ENCODE results near the gene INPP4B.

Gene INPP4B

DNA sequence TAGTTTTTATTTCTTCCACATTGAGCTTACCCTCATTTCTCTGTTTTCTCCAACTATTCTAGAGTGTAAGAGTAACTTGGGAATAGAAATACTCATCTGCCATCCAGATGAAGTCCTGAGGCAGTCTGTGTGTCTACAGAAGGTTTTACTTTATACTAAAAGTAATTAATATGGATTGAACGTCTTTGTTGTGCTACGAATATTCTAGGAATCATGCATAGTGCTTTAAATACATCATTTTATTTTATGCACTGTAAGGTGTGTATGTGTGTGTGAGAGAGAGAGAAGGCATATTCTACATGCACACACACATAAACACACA is 305.7 kb downstream of the INPP4B start:
- TF ChIP-seq, protein P1, sequence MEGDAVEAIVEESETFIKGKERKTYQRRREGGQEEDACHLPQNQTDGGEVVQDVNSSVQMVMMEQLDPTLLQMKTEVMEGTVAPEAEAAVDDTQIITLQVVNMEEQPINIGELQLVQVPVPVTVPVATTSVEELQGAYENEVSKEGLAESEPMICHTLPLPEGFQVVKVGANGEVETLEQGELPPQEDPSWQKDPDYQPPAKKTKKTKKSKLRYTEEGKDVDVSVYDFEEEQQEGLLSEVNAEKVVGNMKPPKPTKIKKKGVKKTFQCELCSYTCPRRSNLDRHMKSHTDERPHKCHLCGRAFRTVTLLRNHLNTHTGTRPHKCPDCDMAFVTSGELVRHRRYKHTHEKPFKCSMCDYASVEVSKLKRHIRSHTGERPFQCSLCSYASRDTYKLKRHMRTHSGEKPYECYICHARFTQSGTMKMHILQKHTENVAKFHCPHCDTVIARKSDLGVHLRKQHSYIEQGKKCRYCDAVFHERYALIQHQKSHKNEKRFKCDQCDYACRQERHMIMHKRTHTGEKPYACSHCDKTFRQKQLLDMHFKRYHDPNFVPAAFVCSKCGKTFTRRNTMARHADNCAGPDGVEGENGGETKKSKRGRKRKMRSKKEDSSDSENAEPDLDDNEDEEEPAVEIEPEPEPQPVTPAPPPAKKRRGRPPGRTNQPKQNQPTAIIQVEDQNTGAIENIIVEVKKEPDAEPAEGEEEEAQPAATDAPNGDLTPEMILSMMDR (IDR thresholded peaks at IDR 0.05; ENCODE audit: borderline replicate concordance, control extremely low read depth, extremely low read depth, insufficient read depth, missing control alignments) = no peak
- no peak for DNase-seq (ENCODE audit: low spot score)
- in situ Hi-C loops (cut with MboI; ENCODE audit: low sequenced_read_pairs, unreplicated experiment) = no loop called here

DNA sequence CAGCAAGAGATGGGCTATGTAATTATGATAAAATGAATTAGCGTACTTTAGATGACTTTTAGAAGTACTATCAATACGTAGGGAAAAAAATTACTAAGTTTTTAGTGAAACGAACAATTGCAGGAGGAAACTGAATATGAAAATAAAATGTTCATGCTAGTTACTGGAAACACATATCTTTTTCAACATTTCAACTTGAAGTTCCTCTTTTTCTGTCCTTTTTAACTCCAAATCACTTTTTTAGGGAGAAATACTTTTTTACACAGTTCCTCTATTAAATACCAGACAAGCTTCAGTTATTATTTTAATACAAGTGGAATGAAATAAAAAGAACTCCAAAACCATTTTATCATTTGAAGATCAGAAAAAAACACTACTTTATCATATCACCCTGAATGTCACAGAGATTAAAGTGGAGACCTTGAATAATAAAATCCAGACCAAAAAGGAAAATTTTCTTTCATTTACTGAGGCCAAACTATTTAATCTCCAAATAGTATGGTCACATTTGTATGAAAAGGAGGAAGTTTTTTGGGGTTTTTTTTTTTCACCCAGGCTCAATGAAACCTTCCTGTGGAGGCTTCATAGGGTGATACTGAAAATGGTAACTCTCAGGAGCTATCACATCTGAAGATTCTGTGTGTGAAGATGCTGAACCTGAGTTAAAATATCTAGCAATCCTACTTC is 306.2 kb downstream of the INPP4B start:
- TF ChIP-seq, protein P1 (IDR thresholded peaks at IDR 0.05; ENCODE audit: borderline replicate concordance, control extremely low read depth, extremely low read depth, insufficient read depth, missing control alignments) = no peak
- DNase-seq (ENCODE audit: low spot score) = no peak
- in situ Hi-C loops (cut with MboI; ENCODE audit: low sequenced_read_pairs, unreplicated experiment) = no loop called here

DNA sequence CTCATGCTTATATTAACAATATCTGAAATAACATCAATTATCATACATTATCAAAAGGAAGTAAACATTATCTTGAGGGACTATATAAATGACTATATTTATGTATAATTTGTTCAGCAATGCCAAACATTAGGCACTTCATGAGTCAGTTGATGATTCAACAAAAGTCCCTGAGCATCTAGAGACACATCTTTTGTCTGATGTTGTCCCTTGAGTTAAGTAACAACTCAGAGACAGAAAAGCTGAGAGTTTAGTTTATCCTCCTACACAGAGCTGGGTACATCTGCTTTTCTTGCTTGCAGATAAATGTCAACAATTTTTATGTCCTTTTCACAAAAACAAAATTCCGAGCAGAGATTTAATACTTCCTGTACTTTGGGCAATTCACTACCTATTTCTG is 311.1 kb downstream of the INPP4B start:
- TF ChIP-seq, protein P1 (IDR thresholded peaks at IDR 0.05; ENCODE audit: borderline replicate concordance, control extremely low read depth, extremely low read depth, insufficient read depth, missing control alignments) = no peak
- DNase-seq (ENCODE audit: low spot score) = no peak
- in situ Hi-C loops (cut with MboI; ENCODE audit: low sequenced_read_pairs, unreplicated experiment) = no loop called here

DNA sequence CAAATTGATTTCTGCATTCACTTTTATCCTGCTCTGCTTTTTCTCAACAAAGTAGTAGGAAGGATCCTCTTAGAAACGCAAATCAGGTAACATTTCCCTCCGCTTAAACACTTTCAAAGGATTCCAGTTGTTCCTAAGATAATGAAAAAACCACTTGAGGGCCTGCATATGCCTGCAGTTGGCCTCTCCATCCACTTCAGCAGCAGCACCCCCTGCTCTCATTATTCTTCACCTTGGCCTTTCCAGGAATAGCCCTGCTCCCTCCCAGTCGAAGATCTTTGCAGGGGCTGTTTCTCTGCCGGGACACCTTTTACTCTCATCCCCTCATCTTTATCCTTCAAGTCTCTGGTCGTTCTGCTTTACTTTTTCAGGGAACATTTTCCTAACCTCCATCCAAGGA is 314.0 kb downstream of the INPP4B start:
- in situ Hi-C loops (cut with MboI; ENCODE audit: low sequenced_read_pairs, unreplicated experiment) = no loop called here
- TF ChIP-seq, protein P1 (IDR thresholded peaks at IDR 0.05; ENCODE audit: borderline replicate concordance, control extremely low read depth, extremely low read depth, insufficient read depth, missing control alignments) = no peak
- DNase-seq (ENCODE audit: low spot score) = no peak

DNA sequence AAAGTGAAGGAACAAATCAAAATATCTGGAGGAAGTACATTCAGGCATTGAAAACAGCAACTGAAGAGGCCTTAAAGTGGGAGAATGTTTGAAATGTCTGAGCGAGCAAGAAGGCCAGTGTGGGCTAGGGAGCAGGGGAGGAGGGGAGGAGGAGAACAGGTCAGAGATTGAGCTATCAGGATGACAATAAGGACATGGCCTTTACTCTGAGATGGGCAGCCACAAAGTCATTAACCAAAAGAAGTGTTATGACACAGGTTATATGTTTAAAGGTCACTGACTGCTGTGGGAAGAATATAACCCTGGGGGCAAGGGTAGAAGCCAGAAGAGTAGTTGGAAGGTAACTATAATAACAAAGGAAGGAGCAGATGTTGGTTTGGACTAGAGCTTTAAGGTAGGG is 315.4 kb downstream of the INPP4B start:
- no peak for DNase-seq (ENCODE audit: low spot score)
- in situ Hi-C loops (cut with MboI; ENCODE audit: low sequenced_read_pairs, unreplicated experiment) = no loop called here
- TF ChIP-seq, protein P1 (IDR thresholded peaks at IDR 0.05; ENCODE audit: borderline replicate concordance, control extremely low read depth, extremely low read depth, insufficient read depth, missing control alignments) = no peak

DNA sequence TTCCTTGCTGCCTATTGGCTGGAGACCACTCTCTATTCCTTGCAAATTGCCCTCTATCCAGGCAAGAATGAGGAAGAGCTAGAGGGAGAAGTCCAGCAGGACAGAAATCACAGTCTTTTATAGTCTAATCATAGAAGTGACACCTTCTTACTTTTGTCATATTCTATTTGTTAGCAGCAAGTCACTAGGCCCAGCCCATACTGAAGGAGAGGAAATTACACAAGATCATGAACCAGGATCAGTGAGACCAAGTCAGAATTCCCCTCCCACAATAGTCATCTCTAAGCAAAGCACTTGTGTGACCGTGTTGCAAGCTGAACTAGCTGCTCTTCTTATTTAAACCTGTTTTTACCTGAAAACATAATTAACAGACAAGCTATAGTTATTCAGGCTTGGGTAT is 317.7 kb downstream of the INPP4B start:
- DNase-seq (ENCODE audit: low spot score) = no peak
- TF ChIP-seq, protein P1 (IDR thresholded peaks at IDR 0.05; ENCODE audit: borderline replicate concordance, control extremely low read depth, extremely low read depth, insufficient read depth, missing control alignments) = no peak
- in situ Hi-C loops (cut with MboI; ENCODE audit: low sequenced_read_pairs, unreplicated experiment) = no loop called here
